ENCODE measurements around the gene CSGALNACT2.
"Not testable (repeated sequence)": the region's sequence is repeated elsewhere in the genome, so short reads cannot be mapped to it uniquely, and the experiment has no call there.

The CSGALNACT2 gene

GRCh38 chr10:43138021-43138756, at the start of gene CSGALNACT2:
Gene CSGALNACT2 (plus strand): TSS chr10:43138445. CDS start chr10:43155150, 16,705 bp downstream.
- Mint-ChIP-seq H3K27ac (peak within 1 kb of the TSS; percentile 96), H3K4me3 (peak within 1 kb of the TSS; percentile 95), H3K9me3 (no peaks in the 10 kb centered on the region), H3K36me3 (ENCODE audit: low read depth) (peaks cover 31% of the 10 kb centered on the region), H3K4me1 (ENCODE audit: low read depth) (peaks cover 46% of the 10 kb centered on the region), H3K27me3 (ENCODE audit: low read depth) (no peaks in the 10 kb centered on the region)
- DNase-seq (ENCODE audit: low spot score), result peak; percentile 92

- H3K4me1 Mint-ChIP-seq (ENCODE audit: low read depth), result no peaks in the 10 kb centered on the region
- no peak overlapping the region for H3K27ac Mint-ChIP-seq
- DNase-seq (ENCODE audit: low spot score), result no peak
- no peak overlapping the region for H3K4me3 Mint-ChIP-seq
- no peaks in the 10 kb centered on the region for H3K9me3 Mint-ChIP-seq
- no peaks in the 10 kb centered on the region for H3K36me3 Mint-ChIP-seq (ENCODE audit: low read depth)
- peaks cover 12% of the 10 kb centered on the region for H3K27me3 Mint-ChIP-seq (ENCODE audit: low read depth)
Measured at GRCh38 chr10:43089519-43089918, 48.7 kb upstream of the CSGALNACT2 start.

- no peak overlapping the region for H3K27ac Mint-ChIP-seq
- H3K27me3 Mint-ChIP-seq (ENCODE audit: low read depth), result peaks cover 12% of the 10 kb centered on the region
- H3K4me1 Mint-ChIP-seq (ENCODE audit: low read depth), result no peaks in the 10 kb centered on the region
- no peak for DNase-seq (ENCODE audit: low spot score)
- H3K4me3 Mint-ChIP-seq, result no peak overlapping the region
- no peaks in the 10 kb centered on the region for H3K36me3 Mint-ChIP-seq (ENCODE audit: low read depth)
- H3K9me3 Mint-ChIP-seq, result no peaks in the 10 kb centered on the region
Measured at GRCh38 chr10:43090188-43090587, 48.1 kb upstream of the CSGALNACT2 start.

- Mint-ChIP-seq H3K9me3 (no peaks in the 10 kb centered on the region), H3K4me1 (ENCODE audit: low read depth) (no peaks in the 10 kb centered on the region), H3K4me3 (no peak overlapping the region), H3K27ac (no peak overlapping the region), H3K27me3 (ENCODE audit: low read depth) (peaks cover 12% of the 10 kb centered on the region), H3K36me3 (ENCODE audit: low read depth) (no peaks in the 10 kb centered on the region)
- no peak for DNase-seq (ENCODE audit: low spot score)
Measured at GRCh38 chr10:43090664-43091063, 47.6 kb upstream of the CSGALNACT2 start.

- H3K4me3 Mint-ChIP-seq, result no peak overlapping the region
- no peaks in the 10 kb centered on the region for H3K9me3 Mint-ChIP-seq
- H3K36me3 Mint-ChIP-seq (ENCODE audit: low read depth), result no peaks in the 10 kb centered on the region
- no peaks in the 10 kb centered on the region for H3K4me1 Mint-ChIP-seq (ENCODE audit: low read depth)
- peaks cover 12% of the 10 kb centered on the region for H3K27me3 Mint-ChIP-seq (ENCODE audit: low read depth)
- H3K27ac Mint-ChIP-seq, result no peak overlapping the region
- DNase-seq (ENCODE audit: low spot score), result no peak
Measured at GRCh38 chr10:43091846-43092245, 46.4 kb upstream of the CSGALNACT2 start.

- Mint-ChIP-seq H3K36me3 (ENCODE audit: low read depth) (no peaks in the 10 kb centered on the region), H3K27me3 (ENCODE audit: low read depth) (peaks cover 12% of the 10 kb centered on the region), H3K27ac (no peak overlapping the region), H3K9me3 (no peaks in the 10 kb centered on the region), H3K4me3 (no peak overlapping the region), H3K4me1 (ENCODE audit: low read depth) (no peaks in the 10 kb centered on the region)
- no peak for DNase-seq (ENCODE audit: low spot score)
Measured at GRCh38 chr10:43093423-43094076, 44.7 kb upstream of the CSGALNACT2 start.

- no peaks in the 10 kb centered on the region for H3K4me1 Mint-ChIP-seq (ENCODE audit: low read depth)
Measured at GRCh38 chr10:43094085-43094484, 44.2 kb upstream of the CSGALNACT2 start.

GRCh38 chr10:43099339-43099738, 38.9 kb upstream of the CSGALNACT2 start:
- H3K9me3 Mint-ChIP-seq; H3K4me3 Mint-ChIP-seq; H3K27ac Mint-ChIP-seq; DNase-seq (ENCODE audit: low spot score); H3K4me1 Mint-ChIP-seq (ENCODE audit: low read depth); H3K36me3 Mint-ChIP-seq (ENCODE audit: low read depth): not testable (repeated sequence)
- H3K27me3 Mint-ChIP-seq (ENCODE audit: low read depth), result peaks cover 22% of the 10 kb centered on the region

More at GRCh38 chr10:43094085-43094484, 44.2 kb upstream of the CSGALNACT2 start:
- H3K27me3 Mint-ChIP-seq (ENCODE audit: low read depth), result peaks cover 12% of the 10 kb centered on the region
- no peaks in the 10 kb centered on the region for H3K9me3 Mint-ChIP-seq
- no peak for DNase-seq (ENCODE audit: low spot score)
- no peak overlapping the region for H3K27ac Mint-ChIP-seq
- H3K36me3 Mint-ChIP-seq (ENCODE audit: low read depth), result no peaks in the 10 kb centered on the region
- H3K4me3 Mint-ChIP-seq, result no peak overlapping the region

GRCh38 chr10:43099928-43100327, 38.3 kb upstream of the CSGALNACT2 start:
- DNase-seq (ENCODE audit: low spot score), result no peak
- Mint-ChIP-seq H3K4me3 (no peak overlapping the region), H3K9me3 (no peaks in the 10 kb centered on the region), H3K36me3 (ENCODE audit: low read depth) (no peaks in the 10 kb centered on the region), H3K27ac (no peak overlapping the region), H3K27me3 (ENCODE audit: low read depth) (peaks cover 22% of the 10 kb centered on the region), H3K4me1 (ENCODE audit: low read depth) (no peaks in the 10 kb centered on the region)

- Mint-ChIP-seq H3K4me1 (ENCODE audit: low read depth) (no peaks in the 10 kb centered on the region), H3K27me3 (ENCODE audit: low read depth) (peaks cover 25% of the 10 kb centered on the region), H3K4me3 (no peak overlapping the region), H3K36me3 (ENCODE audit: low read depth) (no peaks in the 10 kb centered on the region), H3K27ac (no peak overlapping the region), H3K9me3 (no peaks in the 10 kb centered on the region)
- DNase-seq (ENCODE audit: low spot score), result no peak
Measured at GRCh38 chr10:43100366-43100765, 37.9 kb upstream of the CSGALNACT2 start.

- Mint-ChIP-seq H3K4me1 (ENCODE audit: low read depth) (peaks cover 6% of the 10 kb centered on the region), H3K27ac (no peak overlapping the region), H3K27me3 (ENCODE audit: low read depth) (peaks cover 25% of the 10 kb centered on the region), H3K9me3 (no peaks in the 10 kb centered on the region), H3K4me3 (no peak overlapping the region), H3K36me3 (ENCODE audit: low read depth) (no peaks in the 10 kb centered on the region)
- no peak for DNase-seq (ENCODE audit: low spot score)
Measured at GRCh38 chr10:43102063-43102828, 36.0 kb upstream of the CSGALNACT2 start.

- H3K9me3 Mint-ChIP-seq, result no peaks in the 10 kb centered on the region
- peak overlapping the region; percentile 74 for H3K4me3 Mint-ChIP-seq
- peak overlapping the region; percentile 36 for H3K27ac Mint-ChIP-seq
- H3K36me3 Mint-ChIP-seq (ENCODE audit: low read depth), result no peaks in the 10 kb centered on the region
- H3K27me3 Mint-ChIP-seq (ENCODE audit: low read depth), result peaks cover 25% of the 10 kb centered on the region
- peaks cover 6% of the 10 kb centered on the region for H3K4me1 Mint-ChIP-seq (ENCODE audit: low read depth)
- peak; percentile 82 for DNase-seq (ENCODE audit: low spot score)
Measured at GRCh38 chr10:43105102-43105955, 32.9 kb upstream of the CSGALNACT2 start.

- H3K27ac Mint-ChIP-seq, result no peak overlapping the region
- no peak for DNase-seq (ENCODE audit: low spot score)
- H3K27me3 Mint-ChIP-seq (ENCODE audit: low read depth), result peaks cover 25% of the 10 kb centered on the region
- peaks cover 6% of the 10 kb centered on the region for H3K4me1 Mint-ChIP-seq (ENCODE audit: low read depth)
- H3K9me3 Mint-ChIP-seq, result no peaks in the 10 kb centered on the region
- H3K36me3 Mint-ChIP-seq (ENCODE audit: low read depth), result no peaks in the 10 kb centered on the region
- peak overlapping the region; percentile 56 for H3K4me3 Mint-ChIP-seq
Measured at GRCh38 chr10:43105956-43106229, 32.4 kb upstream of the CSGALNACT2 start.

Data from T-helper 2 cell treated with Interferon-gamma antibody and Interleukin-4, amounts not matched to agents 5 μg/mL and 100 μg/mL, for 36 hours (primary cell).